NK-92 (cell line): ENCODE measurements around the gene ERICH4.
A peak's percentile ranks its signal among the peaks of the same experiment; 100 is the strongest.
"Not testable (repeated sequence)": the region's sequence is repeated elsewhere in the genome, so short reads cannot be mapped to it uniquely, and the experiment has no call there.

Experiments
- DNase-seq: peaks from one replicate; lab custom pipeline; 2025; ENCODE audit not compliant: unreplicated experiment; lab: John Stamatoyannopoulos, UW

Gene ERICH4

GRCh38 chr19:41434450-41434849, 8.5 kb upstream of the ERICH4 start:
- DNase-seq = no peak

- DNase-seq = not testable (repeated sequence)
Measured at GRCh38 chr19:41435376-41435775, 7.6 kb upstream of the ERICH4 start.

- DNase-seq = no peak
Measured at GRCh38 chr19:41435936-41436673, 6.9 kb upstream of the ERICH4 start.

- DNase-seq = no peak
Measured at GRCh38 chr19:41436674-41436951, 6.3 kb upstream of the ERICH4 start.

- DNase-seq = no peak
Measured at GRCh38 chr19:41437944-41438574, 4.9 kb upstream of the ERICH4 start.

- DNase-seq = peak; percentile 51
Measured at GRCh38 chr19:41439441-41440222, 3.3 kb upstream of the ERICH4 start, which contains the start of gene DMAC2. Gene DMAC2, minus strand, starts transcription at chr19:41439912. Its CDS starts 13 bp downstream, at chr19:41439899.

- DNase-seq = no peak
Measured at GRCh38 chr19:41441321-41441945, 1.5 kb upstream of the ERICH4 start.

- DNase-seq = no peak
Measured at GRCh38 chr19:41443813-41444455, 978 bp downstream of the ERICH4 start.

GRCh38 chr19:41445575-41445974, 2.6 kb downstream of the ERICH4 start:
- no peak for DNase-seq

GRCh38 chr19:41447732-41448332, 4.9 kb downstream of the ERICH4 start:
- DNase-seq = no peak

- no peak for DNase-seq
Measured at GRCh38 chr19:41449079-41449864, 6.3 kb downstream of the ERICH4 start.

GRCh38 chr19:41449865-41450178, 6.9 kb downstream of the ERICH4 start:
- no peak for DNase-seq

- no peak for DNase-seq
Measured at GRCh38 chr19:41452584-41453275, 9.8 kb downstream of the ERICH4 start.

- no peak for DNase-seq
Measured at GRCh38 chr19:41455936-41456335, 13.0 kb downstream of the ERICH4 start.

GRCh38 chr19:41456342-41456918, 13.5 kb downstream of the ERICH4 start:
- no peak for DNase-seq

- DNase-seq = no peak
Measured at GRCh38 chr19:41457241-41457640, 14.3 kb downstream of the ERICH4 start.

- DNase-seq = no peak
Measured at GRCh38 chr19:41462497-41462896, 19.5 kb downstream of the ERICH4 start.

GRCh38 chr19:41463257-41464256, 20.6 kb downstream of the ERICH4 start:
- not testable (repeated sequence) for DNase-seq
